Measurements from ENCODE around the gene KIF26B.

DNA sequence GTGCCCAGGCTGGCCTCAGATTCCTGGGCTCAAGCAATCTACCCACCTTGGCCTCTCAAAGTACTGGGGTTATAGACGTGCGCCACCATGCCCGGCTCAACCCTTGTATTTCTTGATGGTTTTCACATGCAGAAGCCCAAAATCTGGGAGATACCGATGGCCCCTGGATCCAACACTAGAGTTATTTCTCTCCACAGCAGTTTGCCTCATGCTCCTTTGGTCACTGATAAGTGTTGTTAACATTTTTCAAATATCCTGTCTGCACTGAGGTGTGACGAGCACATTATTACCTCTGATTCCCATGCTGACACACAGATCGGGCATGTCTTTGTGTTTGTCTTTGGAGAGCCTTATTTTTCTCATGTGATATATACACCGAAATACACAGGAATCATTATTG is 107.0 kb downstream of the KIF26B start:
- TF ChIP-seq, protein P1, sequence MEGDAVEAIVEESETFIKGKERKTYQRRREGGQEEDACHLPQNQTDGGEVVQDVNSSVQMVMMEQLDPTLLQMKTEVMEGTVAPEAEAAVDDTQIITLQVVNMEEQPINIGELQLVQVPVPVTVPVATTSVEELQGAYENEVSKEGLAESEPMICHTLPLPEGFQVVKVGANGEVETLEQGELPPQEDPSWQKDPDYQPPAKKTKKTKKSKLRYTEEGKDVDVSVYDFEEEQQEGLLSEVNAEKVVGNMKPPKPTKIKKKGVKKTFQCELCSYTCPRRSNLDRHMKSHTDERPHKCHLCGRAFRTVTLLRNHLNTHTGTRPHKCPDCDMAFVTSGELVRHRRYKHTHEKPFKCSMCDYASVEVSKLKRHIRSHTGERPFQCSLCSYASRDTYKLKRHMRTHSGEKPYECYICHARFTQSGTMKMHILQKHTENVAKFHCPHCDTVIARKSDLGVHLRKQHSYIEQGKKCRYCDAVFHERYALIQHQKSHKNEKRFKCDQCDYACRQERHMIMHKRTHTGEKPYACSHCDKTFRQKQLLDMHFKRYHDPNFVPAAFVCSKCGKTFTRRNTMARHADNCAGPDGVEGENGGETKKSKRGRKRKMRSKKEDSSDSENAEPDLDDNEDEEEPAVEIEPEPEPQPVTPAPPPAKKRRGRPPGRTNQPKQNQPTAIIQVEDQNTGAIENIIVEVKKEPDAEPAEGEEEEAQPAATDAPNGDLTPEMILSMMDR (IDR thresholded peaks at IDR 0.05; ENCODE audit: low read depth, low read length): no peak
- no peak for TF ChIP-seq EZH2phosphoT487 (IDR thresholded peaks at IDR 0.05; ENCODE audit: low read depth)

Data from OCI-LY3 (cell line).